ENCODE results near the gene PSTPIP1. TPM values are rescaled to one million over a fixed set of nuclear protein-coding genes. Genes with fewer than 3 reads are reported as not detected.

PSTPIP1 gene
- total and polyA plus RNA-seq, 2 of the 4 experiments (the other 2 are of a cell fraction): 0.36 to 1.1 TPM

- CTCF ChIA-PET: interaction anchor here (1.4 kb wide), 1 partner anchor 8 kb away, joined by 5 read pairs; no protein-coding TSS in a partner anchor
- H3K79me1 ChIP-seq (ENCODE audit: low read depth in 1 of 2, low read length in 2 of 2): no peaks in the 10 kb centered on the region
These were observed 22.3 kb upstream of the PSTPIP1 start for GRCh38 chr15:76972389-76973361.

More at GRCh38 chr15:76972389-76973361, 22.3 kb upstream of the PSTPIP1 start:
- Histone ChIP-seq H4K91ac (ENCODE audit: insufficient read depth, low read depth, low read length) (no peak overlapping the region), H3K4me2 (ENCODE audit: low read depth, low read length) (peak overlapping the region; percentile 17; the same call in 1 of the 2 replicates), H3K4me1 (ENCODE audit: control insufficient read depth, insufficient read depth, low read length) (no peaks in the 10 kb centered on the region), H3K27ac (ENCODE audit: insufficient read depth, low read length) (no peak overlapping the region), H3K9me1 (ENCODE audit: insufficient read depth, low read length) (no peaks in the 10 kb centered on the region), H4K5ac (ENCODE audit: low read depth, low read length) (no peak overlapping the region), H2BK5ac (ENCODE audit: low read depth, low read length, poor library complexity, severe bottlenecking) (no peak overlapping the region), H3K27me3 (ENCODE audit: control insufficient read depth, insufficient read depth, low read length) (peaks cover 40% of the 10 kb centered on the region), H3K56ac (ENCODE audit: extremely low read depth, insufficient read depth, low read length) (no peak overlapping the region), H2BK120ac (ENCODE audit: low read depth, low read length) (no peak overlapping the region), H4K8ac (ENCODE audit: low read depth in 2 of 2, low read length in 2 of 2) (no peak overlapping the region), H3K9ac (ENCODE audit: low read depth, low read length) (no peak overlapping the region), H3K23ac (ENCODE audit: low read depth, low read length) (no peak overlapping the region), H4K20me1 (ENCODE audit: insufficient read depth, low read length) (no peaks in the 10 kb centered on the region), H2AK9ac (replicated peaks; ENCODE audit: low read depth, low read length, poor library complexity) (peak overlapping the region; percentile 55), H2AK5ac (ENCODE audit: low read depth, low read length) (no peak overlapping the region), H3K14ac (replicated peaks; ENCODE audit: low read depth, low read length) (no peak overlapping the region), H3K9me3 (ENCODE audit: control insufficient read depth, insufficient read depth, low read length) (no peaks in the 10 kb centered on the region), H3K18ac (ENCODE audit: low read depth, low read length) (no peak overlapping the region), H2BK20ac (ENCODE audit: low read depth, low read length) (no peak overlapping the region), H3K4me3 (ENCODE audit: insufficient read depth, low read depth, low read length) (no peak overlapping the region), H3K4ac (ENCODE audit: low read depth, low read length) (no peak overlapping the region), H3K36me3 (ENCODE audit: control insufficient read depth, insufficient read depth, low read length) (no peaks in the 10 kb centered on the region), H2BK15ac (ENCODE audit: low read depth, low read length) (no peak overlapping the region), H2AFZ (replicated peaks; ENCODE audit: low read length, poor library complexity) (peak overlapping the region; percentile 2)
- POLR2A ChIA-PET (ENCODE audit: unreplicated experiment): no interaction called here
- dilution Hi-C loops (cut with HindIII; ENCODE audit: low sequenced_read_pairs, unreplicated experiment) (no loop called here), intact Hi-C loops (cut with micrococcal nuclease) (no loop called here), in situ Hi-C loops (cut with MboI; ENCODE audit: low sequenced_read_pairs) (no loop called here)
- DNase-seq (peak; percentile 42), ATAC-seq (ENCODE audit: low read depth) (peak; percentile 82)
- TF ChIP-seq FOS (IDR thresholded peaks at IDR 0.05; ENCODE audit: low read depth, low read length) (peak; percentile 48; the same call in 1 of the 2 replicates), BHLHE40 (IDR thresholded peaks at IDR 0.05; ENCODE audit: low read depth, low read length) (no peak), RCOR1 (IDR thresholded peaks at IDR 0.05; ENCODE audit: insufficient replicate concordance, low read length) (no peak), CHD1 (IDR thresholded peaks at IDR 0.05; ENCODE audit: low read depth, low read length) (no peak), POLR2A (IDR thresholded peaks at IDR 0.05; ENCODE audit: low read depth, low read length) (no peak), MAFK (IDR thresholded peaks at IDR 0.05; ENCODE audit: low read depth, low read length) (peak; percentile 51; the same call in 1 of the 2 replicates), USF2 (IDR thresholded peaks at IDR 0.05; ENCODE audit: low read depth, low read length) (0 out of 2 replicates have a peak, but pooled peaks have one; percentile 9), SMC3 (IDR thresholded peaks at IDR 0.05; ENCODE audit: low read depth, low read length) (no peak), MXI1 (IDR thresholded peaks at IDR 0.05; ENCODE audit: borderline replicate concordance, low read depth, low read length) (no peak)
- 21% methylated on average over 10 of the region's 21 CpGs; no CpG with 5 or more reads in 1 of the 2 experiments for WGBS, 2 experiments (ENCODE audit: extremely low coverage in 2 of 2, insufficient read length in 1 of 2)
- no TSS peak for BruUV-seq (replicated peaks)
